ENCODE results near the gene ZC3H7B. TPM values are rescaled to one million over a fixed set of nuclear protein-coding genes. Genes with fewer than 3 reads are reported as not detected.

ZC3H7B gene
- total RNA-seq, 1 donor from 2014 or later = 54.7 TPM

GRCh38 chr22:41332217-41332939 is 31.1 kb downstream of the ZC3H7B start:
- no peak for DNase-seq (ENCODE audit: low spot score)
- no peak overlapping the region for H3K4me3 Mint-ChIP-seq (ENCODE audit: unreplicated experiment)
- no peak overlapping the region for H3K27ac Mint-ChIP-seq (ENCODE audit: unreplicated experiment)

GRCh38 chr22:41333806-41334205 is 32.5 kb downstream of the ZC3H7B start:
- TF ChIP-seq CTCF (IDR thresholded peaks at IDR 0.05) = no peak
- DNase-seq (ENCODE audit: low spot score) = no peak
- no peaks in the 10 kb centered on the region for H3K27me3 Mint-ChIP-seq (ENCODE audit: low read depth)
- H3K9me3 Mint-ChIP-seq (ENCODE audit: low read depth) = no peaks in the 10 kb centered on the region
- no peak overlapping the region for H3K4me3 Mint-ChIP-seq (ENCODE audit: unreplicated experiment)
- no peak overlapping the region for H3K27ac Mint-ChIP-seq (ENCODE audit: unreplicated experiment)
- no peaks in the 10 kb centered on the region for H3K4me1 Mint-ChIP-seq (ENCODE audit: low read depth)
- peaks cover 18% of the 10 kb centered on the region for H3K36me3 Mint-ChIP-seq (ENCODE audit: low read depth)

More at GRCh38 chr22:41332217-41332939, 31.1 kb downstream of the ZC3H7B start:
- Mint-ChIP-seq H3K9me3 (ENCODE audit: low read depth) (no peaks in the 10 kb centered on the region), H3K27me3 (ENCODE audit: low read depth) (no peaks in the 10 kb centered on the region), H3K36me3 (ENCODE audit: low read depth) (peaks cover 20% of the 10 kb centered on the region), H3K4me1 (ENCODE audit: low read depth) (no peaks in the 10 kb centered on the region)
- TF ChIP-seq CTCF (IDR thresholded peaks at IDR 0.05) = no peak

DNA sequence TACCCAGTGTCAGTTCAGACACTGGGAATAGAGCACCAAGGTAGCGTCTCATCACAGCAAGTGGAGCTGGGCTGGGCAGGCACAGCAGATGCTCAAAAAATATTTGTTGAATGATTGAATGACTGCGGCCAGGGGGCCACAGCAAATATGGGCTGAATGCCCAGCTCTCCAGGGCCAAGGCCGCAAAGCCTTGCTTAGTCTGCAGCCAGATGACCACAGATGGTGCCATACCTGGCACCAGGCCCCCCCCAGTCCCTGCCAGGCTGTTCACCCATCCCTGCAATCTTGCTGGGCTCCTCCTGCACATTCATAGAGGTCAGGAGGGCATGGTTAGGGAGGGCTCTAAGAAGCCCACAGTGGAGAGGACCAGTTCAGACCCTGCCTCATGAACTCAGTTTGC is 32.9 kb downstream of the ZC3H7B start:
- no peak for TF ChIP-seq CTCF (IDR thresholded peaks at IDR 0.05)
- no peak overlapping the region for H3K4me3 Mint-ChIP-seq (ENCODE audit: unreplicated experiment)
- no peak for DNase-seq (ENCODE audit: low spot score)
- H3K4me1 Mint-ChIP-seq (ENCODE audit: low read depth) = no peaks in the 10 kb centered on the region
- peaks cover 21% of the 10 kb centered on the region for H3K36me3 Mint-ChIP-seq (ENCODE audit: low read depth)
- no peak overlapping the region for H3K27ac Mint-ChIP-seq (ENCODE audit: unreplicated experiment)
- no peaks in the 10 kb centered on the region for H3K27me3 Mint-ChIP-seq (ENCODE audit: low read depth)
- no peaks in the 10 kb centered on the region for H3K9me3 Mint-ChIP-seq (ENCODE audit: low read depth)

DNA sequence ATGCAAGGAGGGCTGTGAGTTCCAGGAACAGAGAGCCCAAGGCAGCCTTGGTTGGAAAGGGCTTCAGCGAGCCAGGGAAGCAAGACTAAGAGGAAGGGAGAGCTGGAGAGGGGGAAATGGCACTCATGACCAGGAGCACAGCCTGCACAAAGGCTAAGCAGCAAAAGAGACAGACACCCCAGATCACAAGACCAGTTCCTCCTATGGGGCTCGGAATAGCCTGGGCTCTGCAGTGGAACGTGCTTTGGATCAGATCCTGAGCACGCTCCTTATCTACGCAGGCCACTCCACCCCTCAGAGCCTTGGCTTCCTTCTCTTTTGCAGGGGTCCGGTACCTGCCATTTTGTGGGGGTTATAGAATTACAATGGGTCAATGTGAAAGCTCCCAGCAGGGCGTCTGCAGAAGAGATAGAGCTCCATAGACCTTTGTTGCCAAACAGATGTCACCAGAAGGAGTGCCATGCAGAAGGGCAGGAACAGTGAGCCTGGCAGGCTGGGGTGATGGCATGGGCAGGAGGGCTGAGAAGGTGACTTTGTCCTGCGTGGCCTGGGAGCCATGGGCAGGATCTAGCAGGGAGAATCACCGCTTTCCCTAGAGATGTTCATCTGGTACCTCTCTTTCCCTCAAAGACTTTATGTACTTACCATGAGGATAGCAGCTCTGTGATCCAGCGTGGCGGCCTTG is 33.8 kb downstream of the ZC3H7B start:
- no peak for TF ChIP-seq CTCF (IDR thresholded peaks at IDR 0.05)
- H3K4me1 Mint-ChIP-seq (ENCODE audit: low read depth) = no peaks in the 10 kb centered on the region
- no peak overlapping the region for H3K4me3 Mint-ChIP-seq (ENCODE audit: unreplicated experiment)
- H3K36me3 Mint-ChIP-seq (ENCODE audit: low read depth) = peaks cover 19% of the 10 kb centered on the region
- no peak overlapping the region for H3K27ac Mint-ChIP-seq (ENCODE audit: unreplicated experiment)
- no peaks in the 10 kb centered on the region for H3K27me3 Mint-ChIP-seq (ENCODE audit: low read depth)
- no peaks in the 10 kb centered on the region for H3K9me3 Mint-ChIP-seq (ENCODE audit: low read depth)
- DNase-seq (ENCODE audit: low spot score) = no peak

GRCh38 chr22:41338614-41339212 is 37.4 kb downstream of the ZC3H7B start:
- H3K36me3 Mint-ChIP-seq (ENCODE audit: low read depth) = peaks cover 12% of the 10 kb centered on the region
- H3K9me3 Mint-ChIP-seq (ENCODE audit: low read depth) = no peaks in the 10 kb centered on the region
- no peak overlapping the region for H3K4me3 Mint-ChIP-seq (ENCODE audit: unreplicated experiment)
- H3K27me3 Mint-ChIP-seq (ENCODE audit: low read depth) = no peaks in the 10 kb centered on the region
- H3K27ac Mint-ChIP-seq (ENCODE audit: unreplicated experiment) = no peak overlapping the region
- no peaks in the 10 kb centered on the region for H3K4me1 Mint-ChIP-seq (ENCODE audit: low read depth)
- no peak for DNase-seq (ENCODE audit: low spot score)
- TF ChIP-seq CTCF (IDR thresholded peaks at IDR 0.05) = no peak
